ENCODE data around the gene GRM8.

DNA sequence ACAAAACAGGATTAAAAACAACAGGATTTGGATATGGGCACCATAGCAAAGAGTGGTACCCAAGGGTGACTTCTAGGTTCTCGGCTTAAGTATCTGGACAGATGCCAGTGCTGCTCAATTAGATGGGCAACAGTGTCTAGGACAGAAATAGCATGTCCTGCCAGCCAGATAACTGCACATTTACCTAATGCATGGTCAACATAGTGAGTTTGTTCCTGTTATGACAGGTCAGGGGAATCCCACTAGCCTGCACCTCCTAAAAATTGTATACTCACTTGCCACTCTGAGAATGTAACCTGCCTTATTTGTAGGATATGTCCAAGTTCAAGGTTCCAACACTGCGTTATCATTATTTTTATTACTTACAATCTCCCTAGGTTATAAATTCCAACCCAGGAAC is 471.7 kb downstream of the GRM8 start:
- TF ChIP-seq EZH2 (IDR thresholded peaks at IDR 0.05; ENCODE audit: insufficient read depth, poor library complexity, severe bottlenecking), result no peak
- no peak for TF ChIP-seq EZH2phosphoT487 (IDR thresholded peaks at IDR 0.05; ENCODE audit: insufficient read depth, low read depth)

Measured in GM23248 (cell line).